ENCODE results near the gene TLE4. TPM values are rescaled to one million over a fixed set of nuclear protein-coding genes. Genes with fewer than 3 reads are reported as not detected.

Gene TLE4
- total RNA-seq, 1 donor from 2014 or later: 17.2 TPM

DNA sequence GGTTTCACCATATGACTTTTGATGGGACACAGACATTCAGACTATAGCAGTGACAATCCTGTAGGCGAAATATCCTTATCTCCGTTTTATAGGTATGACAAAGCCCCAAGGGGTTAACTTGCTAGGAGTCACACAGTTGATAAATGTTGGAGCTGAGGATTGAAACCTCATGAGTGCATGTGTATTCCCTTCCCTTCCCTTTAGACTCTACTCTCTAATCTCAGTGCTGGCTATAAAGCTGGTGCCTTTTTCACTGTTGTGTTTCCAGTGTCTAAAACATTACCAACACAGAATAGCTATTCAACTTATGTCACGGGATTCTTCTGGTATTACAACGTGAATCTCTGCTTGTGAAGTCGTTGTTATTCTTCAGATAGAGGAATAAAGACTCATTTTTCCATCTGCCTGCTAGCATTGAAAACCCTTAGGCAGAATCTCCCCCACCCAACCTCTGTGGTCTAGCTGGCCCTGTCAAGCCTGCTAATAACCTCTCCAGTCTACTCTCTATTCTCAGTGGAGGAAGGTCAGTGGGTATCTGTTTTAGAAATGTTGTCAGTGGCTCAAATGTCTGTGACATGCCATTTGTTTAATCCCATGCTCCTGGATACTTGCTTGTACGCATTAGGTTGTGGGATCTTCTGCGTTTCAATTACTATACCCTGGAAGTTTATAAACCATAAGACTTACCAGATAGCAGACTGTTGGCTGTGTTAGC is 121.2 kb downstream of the TLE4 start:
- no peaks in the 10 kb centered on the region for H3K36me3 ChIP-seq (ENCODE audit: control insufficient read depth, insufficient read depth, low read length)
- no peak for DNase-seq (ENCODE audit: low read depth)
- TF ChIP-seq, protein P1, sequence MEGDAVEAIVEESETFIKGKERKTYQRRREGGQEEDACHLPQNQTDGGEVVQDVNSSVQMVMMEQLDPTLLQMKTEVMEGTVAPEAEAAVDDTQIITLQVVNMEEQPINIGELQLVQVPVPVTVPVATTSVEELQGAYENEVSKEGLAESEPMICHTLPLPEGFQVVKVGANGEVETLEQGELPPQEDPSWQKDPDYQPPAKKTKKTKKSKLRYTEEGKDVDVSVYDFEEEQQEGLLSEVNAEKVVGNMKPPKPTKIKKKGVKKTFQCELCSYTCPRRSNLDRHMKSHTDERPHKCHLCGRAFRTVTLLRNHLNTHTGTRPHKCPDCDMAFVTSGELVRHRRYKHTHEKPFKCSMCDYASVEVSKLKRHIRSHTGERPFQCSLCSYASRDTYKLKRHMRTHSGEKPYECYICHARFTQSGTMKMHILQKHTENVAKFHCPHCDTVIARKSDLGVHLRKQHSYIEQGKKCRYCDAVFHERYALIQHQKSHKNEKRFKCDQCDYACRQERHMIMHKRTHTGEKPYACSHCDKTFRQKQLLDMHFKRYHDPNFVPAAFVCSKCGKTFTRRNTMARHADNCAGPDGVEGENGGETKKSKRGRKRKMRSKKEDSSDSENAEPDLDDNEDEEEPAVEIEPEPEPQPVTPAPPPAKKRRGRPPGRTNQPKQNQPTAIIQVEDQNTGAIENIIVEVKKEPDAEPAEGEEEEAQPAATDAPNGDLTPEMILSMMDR (IDR thresholded peaks at IDR 0.05; ENCODE audit: insufficient read depth, low read length, poor library complexity, severe bottlenecking): no peak
- H3K27me3 ChIP-seq (ENCODE audit: control insufficient read depth, insufficient read depth, low read length): no peaks in the 10 kb centered on the region
- H3K4me3 ChIP-seq (ENCODE audit: low read depth, low read length): no peak overlapping the region

DNA sequence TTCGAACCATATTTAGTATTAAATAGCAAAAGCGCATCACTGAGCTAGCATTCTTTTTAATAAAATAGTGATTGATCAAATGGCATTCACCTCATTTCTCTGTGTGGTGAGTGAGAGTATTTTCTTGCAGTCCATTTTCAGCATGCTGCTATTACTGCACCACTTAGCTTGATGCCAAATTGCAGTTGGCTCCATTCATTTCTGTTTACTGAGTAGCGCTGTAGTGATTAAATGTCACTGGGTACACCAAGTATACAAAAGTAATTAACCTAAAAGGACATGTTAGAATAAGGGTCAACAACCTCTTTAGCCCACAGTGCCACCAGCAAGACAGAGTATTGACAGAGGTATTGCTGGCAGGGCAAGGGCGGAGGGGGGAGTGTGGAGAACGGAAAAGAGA is 122.0 kb downstream of the TLE4 start:
- DNase-seq (ENCODE audit: low read depth): no peak
- H3K27me3 ChIP-seq (ENCODE audit: control insufficient read depth, insufficient read depth, low read length): no peaks in the 10 kb centered on the region
- TF ChIP-seq, protein P1 (IDR thresholded peaks at IDR 0.05; ENCODE audit: insufficient read depth, low read length, poor library complexity, severe bottlenecking): no peak

DNA sequence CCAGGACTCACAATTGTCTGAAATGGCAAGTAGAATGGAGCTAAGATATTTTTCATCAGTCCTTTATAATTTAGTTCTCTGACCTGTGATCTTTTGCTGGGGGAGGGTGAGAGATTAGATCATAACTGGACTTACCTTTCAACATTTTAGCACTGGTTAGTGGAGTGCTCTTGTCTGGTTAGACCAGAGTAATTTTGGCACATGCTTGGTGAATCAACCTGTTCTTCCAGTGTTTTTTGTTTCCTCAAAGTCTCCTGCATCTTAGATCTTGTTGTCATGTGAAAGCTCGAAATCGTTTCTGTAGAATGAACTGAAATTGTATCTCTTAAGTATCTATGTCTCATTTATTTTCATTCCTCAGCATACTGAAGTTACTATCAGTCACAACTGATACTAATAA is 122.4 kb downstream of the TLE4 start:
- no peak for DNase-seq (ENCODE audit: low read depth)
- no peak overlapping the region for H3K4me3 ChIP-seq (ENCODE audit: low read depth, low read length)
- TF ChIP-seq, protein P1 (IDR thresholded peaks at IDR 0.05; ENCODE audit: insufficient read depth, low read length, poor library complexity, severe bottlenecking): no peak

More for the DNA sequence above, 122.0 kb downstream of the TLE4 start:
- Histone ChIP-seq H3K36me3 (ENCODE audit: control insufficient read depth, insufficient read depth, low read length) (no peaks in the 10 kb centered on the region), H3K4me3 (ENCODE audit: low read depth, low read length) (no peak overlapping the region)

DNA sequence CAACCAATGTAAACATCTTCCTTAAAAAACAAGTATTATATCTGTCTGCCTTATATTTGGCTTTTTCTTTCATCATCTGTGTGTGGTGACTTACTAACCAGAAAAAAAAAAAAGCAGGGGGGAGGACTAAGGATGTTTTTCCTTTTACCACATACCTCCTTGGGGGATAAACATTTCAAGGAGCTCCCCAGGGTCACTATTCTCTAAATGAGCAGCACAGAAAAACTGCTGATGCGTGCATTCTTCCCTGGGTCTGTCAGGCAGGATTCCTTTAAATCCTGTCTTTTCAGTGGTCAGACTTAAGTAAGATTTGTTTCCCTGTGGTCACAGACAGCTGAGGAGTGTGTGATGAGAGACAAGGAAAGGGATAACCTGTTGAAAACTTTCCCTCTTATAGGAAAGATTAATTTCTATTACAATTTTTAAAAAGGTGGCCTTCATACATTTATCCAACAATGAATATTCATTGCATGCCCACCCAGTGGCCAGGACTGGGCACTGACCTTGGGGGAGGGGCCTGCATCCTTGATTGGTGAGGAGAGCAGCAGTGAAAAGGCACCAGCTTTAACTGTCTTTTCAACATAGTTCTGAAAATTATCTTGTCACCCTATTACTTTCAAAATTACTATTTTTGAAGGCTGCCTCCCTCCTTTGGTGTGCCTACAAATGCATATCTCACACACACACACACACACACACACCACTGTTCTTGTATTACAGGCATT is 123.1 kb downstream of the TLE4 start:
- Histone ChIP-seq H3K4me3 (ENCODE audit: low read depth, low read length) (no peak overlapping the region), H3K36me3 (ENCODE audit: control insufficient read depth, insufficient read depth, low read length) (no peaks in the 10 kb centered on the region), H3K27me3 (ENCODE audit: control insufficient read depth, insufficient read depth, low read length) (no peaks in the 10 kb centered on the region)
- DNase-seq (ENCODE audit: low read depth): peak; percentile 65
- TF ChIP-seq, protein P1 (IDR thresholded peaks at IDR 0.05; ENCODE audit: insufficient read depth, low read length, poor library complexity, severe bottlenecking): no peak

More for the DNA sequence above, 122.4 kb downstream of the TLE4 start:
- H3K27me3 ChIP-seq (ENCODE audit: control insufficient read depth, insufficient read depth, low read length): no peaks in the 10 kb centered on the region
- H3K36me3 ChIP-seq (ENCODE audit: control insufficient read depth, insufficient read depth, low read length): no peaks in the 10 kb centered on the region

DNA sequence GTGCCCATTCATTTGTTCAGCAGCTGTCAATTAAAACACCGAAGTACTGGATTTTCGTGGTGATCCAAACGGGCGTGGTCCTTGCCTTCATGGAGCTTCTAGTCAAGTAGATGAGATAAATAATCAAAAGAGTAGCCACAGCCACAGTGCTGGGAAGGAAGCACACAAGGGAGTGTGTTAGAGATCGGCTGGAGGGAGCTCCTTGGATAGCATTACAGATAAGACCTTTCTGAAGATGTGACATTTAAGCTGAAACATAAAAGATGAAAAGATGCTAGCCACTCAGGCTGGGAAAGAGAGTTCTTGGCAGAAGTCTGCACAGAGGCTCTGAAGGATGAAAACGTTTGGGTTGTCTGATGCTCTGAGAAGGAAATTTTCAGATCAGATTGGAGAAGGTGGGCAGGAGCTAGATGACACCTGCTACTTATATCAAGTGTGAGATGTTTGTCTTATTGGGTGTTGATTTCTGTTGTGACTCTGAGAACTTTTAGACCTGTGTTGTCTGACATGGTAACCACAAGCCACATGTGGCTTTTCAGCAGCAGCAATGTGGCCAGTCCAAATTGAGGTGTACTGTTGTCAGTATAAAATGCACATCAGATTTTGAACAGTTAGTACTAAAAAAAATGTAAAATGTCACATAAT is 123.9 kb downstream of the TLE4 start:
- Histone ChIP-seq H3K4me3 (ENCODE audit: low read depth, low read length) (no peak overlapping the region), H3K27me3 (ENCODE audit: control insufficient read depth, insufficient read depth, low read length) (no peaks in the 10 kb centered on the region), H3K36me3 (ENCODE audit: control insufficient read depth, insufficient read depth, low read length) (no peaks in the 10 kb centered on the region)
- no peak for DNase-seq (ENCODE audit: low read depth)
- TF ChIP-seq, protein P1 (IDR thresholded peaks at IDR 0.05; ENCODE audit: insufficient read depth, low read length, poor library complexity, severe bottlenecking): no peak
